PC-9 (cell line): ENCODE data around the gene UBA1. TPM values are rescaled to one million over a fixed set of nuclear protein-coding genes. Genes with fewer than 3 reads are reported as not detected.

Experiments used
- BruUV-seq: library from RNA; stranded (reverse); fragments of 400-500 nt; replicated peaks from 2 replicates; lab custom pipeline; 2021; lab: Mats Ljungman, UMichigan
- CTCF ChIA-PET: fragments of 300-600 bp; sonication (Branson Sonifier 250); formaldehyde crosslinking; loops from one replicate; lab custom pipeline; 2022; ENCODE audit warnings: antibody characterized with exemption; lab: Charles Lee
- POLR2A ChIA-PET: fragments of 300-600 bp; sonication (Branson Sonifier 250); formaldehyde crosslinking; loops from one replicate; lab custom pipeline; 2022; ENCODE audit warnings: antibody characterized with exemption; ENCODE audit not compliant: unreplicated experiment; lab: Charles Lee
- DNase-seq, 2 experiments: peaks; one replicate each; pipeline versions ENCODE4 v3.0.0 to v3.0.0-alpha.2; 2015 to 2022; ENCODE audit warnings: mixed read lengths in 1 of 2
- H2AFZ ChIP-seq: fragments of 200-600 bp; sonication (generic); 2 replicates; pipeline ENCODE4 v1.8.1; 2017; ENCODE audit warnings: antibody characterized with exemption
- H3F3A ChIP-seq: fragments of 200-600 bp; sonication (generic); 2 replicates; pipeline ENCODE4 v1.8.1; 2017; ENCODE audit warnings: antibody characterized with exemption, mild to moderate bottlenecking, low read depth; ENCODE audit not compliant: insufficient read depth
- H3K27ac ChIP-seq: fragments of 200-600 bp; sonication (generic); 2 replicates; pipeline ENCODE4 v1.6.1; 2016; ENCODE audit warnings: mixed run types
- H3K27me3 ChIP-seq: fragments of 200-600 bp; sonication (generic); 2 replicates; pipeline ENCODE4 v1.6.1; 2016; ENCODE audit warnings: low read depth, mixed run types; ENCODE audit not compliant: insufficient read depth
- H3K36me3 ChIP-seq: fragments of 200-600 bp; sonication (generic); 2 replicates; pipeline ENCODE4 v1.6.1; 2016; ENCODE audit warnings: low read depth, mixed run types
- H3K4me1 ChIP-seq: fragments of 200-600 bp; sonication (generic); replicated peaks from 2 replicates; pipeline ENCODE4 v1.6.1; 2016; ENCODE audit warnings: mixed run types; ENCODE audit not compliant: insufficient read depth
- H3K4me2 ChIP-seq: fragments of 200-600 bp; sonication (generic); 2 replicates; pipeline ENCODE4 v1.6.1; 2017; ENCODE audit warnings: mixed run types
- H3K4me3 ChIP-seq: fragments of 200-600 bp; sonication (generic); 2 replicates; pipeline ENCODE4 v1.6.1; 2016; ENCODE audit warnings: mixed run types
- H3K79me2 ChIP-seq: fragments of 200-600 bp; sonication (generic); 2 replicates; pipeline ENCODE4 v1.6.1; 2017; ENCODE audit warnings: low read depth, mixed run types
- H3K9me2 ChIP-seq: fragments of 200-600 bp; sonication (generic); 2 replicates; pipeline ENCODE4 v1.8.1; 2017; ENCODE audit warnings: mild to moderate bottlenecking; ENCODE audit not compliant: insufficient read depth
- H3K9me3 ChIP-seq: fragments of 200-600 bp; sonication (generic); 2 replicates; pipeline ENCODE4 v1.8.1; 2016; ENCODE audit warnings: low read depth; ENCODE audit not compliant: insufficient read depth
- H4K20me1 ChIP-seq: fragments of 200-600 bp; sonication (generic); 2 replicates; pipeline ENCODE4 v1.8.1; 2017; ENCODE audit not compliant: insufficient read depth
- EZH2 ChIP-seq: fragments of 200-600 bp; sonication (generic); IDR thresholded peaks from 2 replicates; pipeline ENCODE4 v1.8.0; 2017; ENCODE audit warnings: antibody characterized with exemption, low read depth
- intact Hi-C: fragments of 100-400 bp; cut with micrococcal nuclease; formaldehyde crosslinking; loops from one replicate; pipeline ENCODE4 v1.10.0; 2022; ENCODE audit not compliant: unreplicated experiment
- total RNA-seq: library from RNA; stranded (reverse); gene quantifications from 2 replicates; pipeline ENCODE4 v1.2.3, GENCODE V29; 2021
- TF ChIP-seq, protein P1 (sequence below): fragments of 200-600 bp; sonication (generic); conservative IDR thresholded peaks from 2 replicates; pipeline ENCODE4 v1.6.1; 2017; ENCODE audit warnings: mixed run types, antibody characterized with exemption, mild to moderate bottlenecking, moderate library complexity

The UBA1 gene
- total RNA-seq, 1 experiment from 2014 or later, result 126 TPM

DNA sequence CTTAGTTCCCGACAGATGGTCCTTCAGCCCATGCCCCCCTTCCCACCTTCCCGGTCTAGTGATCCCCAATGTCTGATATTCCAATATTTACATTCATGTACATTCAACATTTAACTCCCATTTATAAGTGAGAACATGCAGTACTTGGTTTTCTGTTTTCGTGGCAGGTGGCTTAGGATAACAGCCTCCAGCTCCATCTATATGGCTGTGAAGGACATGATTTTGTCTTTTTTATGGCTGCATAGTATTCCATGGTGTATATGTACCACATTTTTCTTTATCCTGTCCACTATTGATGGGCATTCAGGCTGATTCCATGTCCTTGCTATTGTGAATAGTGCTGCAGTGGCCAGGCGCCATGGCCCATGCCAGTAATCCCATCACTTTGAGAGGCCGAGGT lies 34.8 kb upstream of the UBA1 start:
- H2AFZ ChIP-seq, result no peak overlapping the region
- no peaks in the 10 kb centered on the region for H3K27me3 ChIP-seq
- TF ChIP-seq EZH2, result no peak
- TF ChIP-seq, protein P1, sequence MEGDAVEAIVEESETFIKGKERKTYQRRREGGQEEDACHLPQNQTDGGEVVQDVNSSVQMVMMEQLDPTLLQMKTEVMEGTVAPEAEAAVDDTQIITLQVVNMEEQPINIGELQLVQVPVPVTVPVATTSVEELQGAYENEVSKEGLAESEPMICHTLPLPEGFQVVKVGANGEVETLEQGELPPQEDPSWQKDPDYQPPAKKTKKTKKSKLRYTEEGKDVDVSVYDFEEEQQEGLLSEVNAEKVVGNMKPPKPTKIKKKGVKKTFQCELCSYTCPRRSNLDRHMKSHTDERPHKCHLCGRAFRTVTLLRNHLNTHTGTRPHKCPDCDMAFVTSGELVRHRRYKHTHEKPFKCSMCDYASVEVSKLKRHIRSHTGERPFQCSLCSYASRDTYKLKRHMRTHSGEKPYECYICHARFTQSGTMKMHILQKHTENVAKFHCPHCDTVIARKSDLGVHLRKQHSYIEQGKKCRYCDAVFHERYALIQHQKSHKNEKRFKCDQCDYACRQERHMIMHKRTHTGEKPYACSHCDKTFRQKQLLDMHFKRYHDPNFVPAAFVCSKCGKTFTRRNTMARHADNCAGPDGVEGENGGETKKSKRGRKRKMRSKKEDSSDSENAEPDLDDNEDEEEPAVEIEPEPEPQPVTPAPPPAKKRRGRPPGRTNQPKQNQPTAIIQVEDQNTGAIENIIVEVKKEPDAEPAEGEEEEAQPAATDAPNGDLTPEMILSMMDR, result no peak
- no peak overlapping the region for H3K4me2 ChIP-seq
- POLR2A ChIA-PET, result no interaction called here
- CTCF ChIA-PET, result no interaction called here
- H3K4me3 ChIP-seq, result no peak overlapping the region
- no TSS peak for BruUV-seq
- H3K36me3 ChIP-seq, result no peaks in the 10 kb centered on the region
- DNase-seq, result no peak
- H3F3A ChIP-seq, result no peaks in the 10 kb centered on the region
- H3K79me2 ChIP-seq, result no peaks in the 10 kb centered on the region
- no peak overlapping the region for H3K27ac ChIP-seq
- H3K9me3 ChIP-seq, result no peaks in the 10 kb centered on the region
- H3K9me2 ChIP-seq, result no peaks in the 10 kb centered on the region
- no peaks in the 10 kb centered on the region for H4K20me1 ChIP-seq
- H3K4me1 ChIP-seq, result no peaks in the 10 kb centered on the region
- intact Hi-C loops, result no loop called here

DNA sequence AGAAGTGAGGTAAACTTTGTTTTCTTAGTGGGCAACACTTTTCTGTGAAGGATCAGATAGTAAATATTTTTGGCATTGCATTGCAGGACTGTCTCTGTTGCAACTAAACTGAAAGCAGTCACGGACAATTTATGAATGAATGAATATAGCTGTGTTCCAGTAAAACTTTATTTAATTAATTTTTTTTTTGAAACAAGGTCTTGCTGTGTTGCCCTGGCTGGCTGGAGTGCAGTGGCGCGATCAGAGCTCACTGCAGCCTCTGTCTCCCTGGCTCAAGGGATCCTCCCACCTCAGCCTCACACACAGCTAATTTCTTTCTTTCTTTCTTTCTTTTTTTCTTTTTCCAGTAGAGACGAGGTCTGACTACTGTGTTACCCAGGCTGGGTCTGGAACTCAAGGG lies 32.8 kb upstream of the UBA1 start:
- TF ChIP-seq, protein P1, result no peak
- Histone ChIP-seq H4K20me1 (no peaks in the 10 kb centered on the region), H3K4me3 (no peak overlapping the region), H3K9me2 (no peaks in the 10 kb centered on the region), H3K27ac (no peak overlapping the region), H3K79me2 (no peaks in the 10 kb centered on the region), H3K27me3 (no peaks in the 10 kb centered on the region), H3K4me1 (no peaks in the 10 kb centered on the region), H3K36me3 (no peaks in the 10 kb centered on the region), H3K9me3 (no peaks in the 10 kb centered on the region), H2AFZ (no peak overlapping the region), H3K4me2 (no peak overlapping the region), H3F3A (no peaks in the 10 kb centered on the region)
- ChIA-PET POLR2A (no interaction called here), CTCF (no interaction called here)
- BruUV-seq, result no TSS peak
- DNase-seq, result no peak
- intact Hi-C loops, result no loop called here

DNA sequence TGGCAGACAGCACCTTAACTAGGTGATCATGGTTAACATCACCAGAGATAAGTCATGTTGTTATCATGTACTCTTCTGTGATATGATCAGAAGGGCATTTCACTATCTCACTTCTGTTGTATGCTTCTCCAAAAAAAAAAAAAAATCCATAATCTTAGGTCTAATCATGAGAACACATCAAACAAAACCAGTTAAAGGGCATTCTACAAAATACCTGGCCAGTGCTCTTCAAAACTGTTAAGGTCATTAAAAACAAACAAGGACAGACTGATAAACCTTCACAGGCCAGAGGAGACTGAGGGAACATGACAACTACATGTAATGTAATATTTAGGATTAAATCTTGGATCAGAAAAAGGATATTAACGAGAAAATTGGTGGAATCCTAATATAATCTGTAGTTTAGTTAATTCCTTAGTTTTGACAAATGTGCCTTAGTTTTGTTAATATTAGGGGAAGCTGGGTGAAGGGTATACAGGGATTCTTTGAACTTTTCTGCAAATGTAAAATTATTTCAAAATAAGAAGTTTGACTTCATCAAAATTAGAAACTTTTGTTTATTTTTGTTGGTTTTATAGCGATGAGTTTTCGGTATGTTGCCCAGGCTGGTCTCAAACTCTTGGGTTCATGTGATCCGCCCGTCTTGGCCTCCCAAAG lies 30.6 kb upstream of the UBA1 start:
- H3K4me1 ChIP-seq, result no peaks in the 10 kb centered on the region
- intact Hi-C loops, result no loop called here
- ChIA-PET CTCF (no interaction called here), POLR2A (no interaction called here)
- H3K79me2 ChIP-seq, result no peaks in the 10 kb centered on the region
- H3K9me2 ChIP-seq, result no peaks in the 10 kb centered on the region
- no peak overlapping the region for H3K27ac ChIP-seq
- no peaks in the 10 kb centered on the region for H3K36me3 ChIP-seq
- no TSS peak for BruUV-seq
- H3K9me3 ChIP-seq, result no peaks in the 10 kb centered on the region
- H3K27me3 ChIP-seq, result no peaks in the 10 kb centered on the region
- H3K4me3 ChIP-seq, result no peak overlapping the region
- no peak overlapping the region for H3K4me2 ChIP-seq
- TF ChIP-seq, protein P1, result no peak
- no peak for TF ChIP-seq EZH2
- no peaks in the 10 kb centered on the region for H3F3A ChIP-seq
- no peak overlapping the region for H2AFZ ChIP-seq
- H4K20me1 ChIP-seq, result no peaks in the 10 kb centered on the region
- no peak for DNase-seq
